ENCODE results near the gene IQGAP2. TPM values are rescaled to one million over a fixed set of nuclear protein-coding genes. Genes with fewer than 3 reads are reported as not detected.

The IQGAP2 gene
- total RNA-seq, 1 experiment from 2014 or later = 1.5 TPM

- no TSS peak for BruUV-seq (replicated peaks)
- Mint-ChIP-seq H3K4me3 (ENCODE audit: unreplicated experiment) (no peak overlapping the region), H3K27me3 (ENCODE audit: insufficient read depth, unreplicated experiment) (no peaks in the 10 kb centered on the region), H3K36me3 (ENCODE audit: insufficient read depth, unreplicated experiment) (no peaks in the 10 kb centered on the region), H3K9me3 (ENCODE audit: unreplicated experiment) (no peaks in the 10 kb centered on the region), H3K27ac (ENCODE audit: low read depth, unreplicated experiment) (no peak overlapping the region), H3K4me1 (ENCODE audit: insufficient read depth, unreplicated experiment) (no peaks in the 10 kb centered on the region)
- intact Hi-C loops (cut with micrococcal nuclease) = no loop called here
- DNase-seq (ENCODE audit: unreplicated experiment) = no peak
- POLR2A ChIA-PET = no interaction called here
- CTCF ChIA-PET = no interaction called here
- TF ChIP-seq CTCF (IDR thresholded peaks at IDR 0.05; ENCODE audit: unreplicated experiment) = no peak
These were observed 23.2 kb upstream of the IQGAP2 start for GRCh38 chr5:76379855-76380254.

- no peak overlapping the region for H3K4me3 Mint-ChIP-seq (ENCODE audit: unreplicated experiment)
- no peak for TF ChIP-seq CTCF (IDR thresholded peaks at IDR 0.05; ENCODE audit: unreplicated experiment)
- ChIA-PET POLR2A (interaction anchor here (0.6 kb wide), 1 partner anchor 27 kb away, joined by 3 read pairs; no protein-coding TSS in a partner anchor), CTCF (interaction anchor here (0.6 kb wide), 1 partner anchor 202 kb away, joined by 3 read pairs; no protein-coding TSS in a partner anchor)
- H3K9me3 Mint-ChIP-seq (ENCODE audit: unreplicated experiment) = no peaks in the 10 kb centered on the region
- no peak for DNase-seq (ENCODE audit: unreplicated experiment)
- no TSS peak for BruUV-seq (replicated peaks)
- no peaks in the 10 kb centered on the region for H3K27me3 Mint-ChIP-seq (ENCODE audit: insufficient read depth, unreplicated experiment)
- H3K36me3 Mint-ChIP-seq (ENCODE audit: insufficient read depth, unreplicated experiment) = no peaks in the 10 kb centered on the region
- H3K4me1 Mint-ChIP-seq (ENCODE audit: insufficient read depth, unreplicated experiment) = no peaks in the 10 kb centered on the region
- H3K27ac Mint-ChIP-seq (ENCODE audit: low read depth, unreplicated experiment) = no peak overlapping the region
- intact Hi-C loops (cut with micrococcal nuclease) = no loop called here
These were observed 22.6 kb upstream of the IQGAP2 start for GRCh38 chr5:76380346-76381066.

GRCh38 chr5:76383126-76383832 is 19.8 kb upstream of the IQGAP2 start:
- H3K36me3 Mint-ChIP-seq (ENCODE audit: insufficient read depth, unreplicated experiment) = no peaks in the 10 kb centered on the region
- no peaks in the 10 kb centered on the region for H3K27me3 Mint-ChIP-seq (ENCODE audit: insufficient read depth, unreplicated experiment)
- intact Hi-C loops (cut with micrococcal nuclease) = no loop called here
- no peak overlapping the region for H3K4me3 Mint-ChIP-seq (ENCODE audit: unreplicated experiment)
- BruUV-seq (replicated peaks) = no TSS peak
- TF ChIP-seq CTCF (IDR thresholded peaks at IDR 0.05; ENCODE audit: unreplicated experiment) = no peak
- no peaks in the 10 kb centered on the region for H3K9me3 Mint-ChIP-seq (ENCODE audit: unreplicated experiment)
- CTCF ChIA-PET = interaction anchor here (0.7 to 1.0 kb wide), 2 partner anchors 13 to 55 kb away, joined by 3 read pairs; no protein-coding TSS in a partner anchor
- H3K4me1 Mint-ChIP-seq (ENCODE audit: insufficient read depth, unreplicated experiment) = no peaks in the 10 kb centered on the region
- POLR2A ChIA-PET = no interaction called here
- DNase-seq (ENCODE audit: unreplicated experiment) = no peak
- no peak overlapping the region for H3K27ac Mint-ChIP-seq (ENCODE audit: low read depth, unreplicated experiment)

GRCh38 chr5:76384189-76384588 is 18.9 kb upstream of the IQGAP2 start:
- no peaks in the 10 kb centered on the region for H3K36me3 Mint-ChIP-seq (ENCODE audit: insufficient read depth, unreplicated experiment)
- no peaks in the 10 kb centered on the region for H3K4me1 Mint-ChIP-seq (ENCODE audit: insufficient read depth, unreplicated experiment)
- H3K27me3 Mint-ChIP-seq (ENCODE audit: insufficient read depth, unreplicated experiment) = no peaks in the 10 kb centered on the region
- CTCF ChIA-PET = no interaction called here
- no peak for TF ChIP-seq CTCF (IDR thresholded peaks at IDR 0.05; ENCODE audit: unreplicated experiment)
- intact Hi-C loops (cut with micrococcal nuclease) = no loop called here
- DNase-seq (ENCODE audit: unreplicated experiment) = no peak
- no peak overlapping the region for H3K4me3 Mint-ChIP-seq (ENCODE audit: unreplicated experiment)
- H3K9me3 Mint-ChIP-seq (ENCODE audit: unreplicated experiment) = no peaks in the 10 kb centered on the region
- no peak overlapping the region for H3K27ac Mint-ChIP-seq (ENCODE audit: low read depth, unreplicated experiment)
- POLR2A ChIA-PET = interaction anchor here (1.0 kb wide), 1 partner anchor 12 kb away, joined by 4 read pairs; no protein-coding TSS in a partner anchor
- BruUV-seq (replicated peaks) = no TSS peak
